Activated B cell treated with CpG ODN at 0.5 μM for 24 hours (primary cell): ENCODE measurements around the gene HACE1. TPM values are rescaled to one million over a fixed set of nuclear protein-coding genes. Genes with fewer than 3 reads are reported as not detected.

Experiments used
- ATAC-seq: fragments of 200-7000 bp; cut with Tn5 transposase; one replicate; pipeline ENCODE4 v1.10.0; 2021; ENCODE audit warnings: low read depth, mild to moderate bottlenecking, moderate library complexity
- CTCF ChIA-PET: fragments of 350-600 bp; sonication (Branson Sonifier 250); formaldehyde crosslinking; loops from one replicate; lab custom pipeline; 2021; ENCODE audit warnings: antibody characterized with exemption; lab: Charles Lee
- POLR2A ChIA-PET: fragments of 350-600 bp; sonication (Branson Sonifier 250); formaldehyde crosslinking; loops from one replicate; lab custom pipeline; 2021; ENCODE audit warnings: antibody characterized with exemption; lab: Charles Lee
- DNase-seq: peaks from one replicate; pipeline ENCODE4 v3.0.0; 2022
- H3K27ac Mint-ChIP-seq: one replicate; pipeline ENCODE4 v1.8.0; 2020; ENCODE audit warnings: mixed read lengths
- H3K27me3 Mint-ChIP-seq: one replicate; pipeline ENCODE4 v1.8.0; 2021; ENCODE audit warnings: mixed read lengths
- H3K36me3 Mint-ChIP-seq: one replicate; pipeline ENCODE4 v1.8.0; 2021; ENCODE audit warnings: low read depth, mixed read lengths
- H3K4me1 Mint-ChIP-seq: one replicate; pipeline ENCODE4 v1.8.0; 2021; ENCODE audit warnings: mixed read lengths
- H3K4me3 Mint-ChIP-seq: one replicate; pipeline ENCODE4 v1.8.0; 2020; ENCODE audit warnings: mild to moderate bottlenecking, mixed read lengths
- H3K9me3 Mint-ChIP-seq: one replicate; pipeline ENCODE4 v1.8.0; 2020; ENCODE audit warnings: mixed read lengths
- intact Hi-C: fragments of 100-400 bp; cut with micrococcal nuclease; formaldehyde crosslinking; loops from one replicate; pipeline ENCODE4 v1.15.1; 2024
- total RNA-seq: library from RNA; stranded (reverse); gene quantifications from 2 replicates; pipeline ENCODE4 v1.2.3, GENCODE V29; 2022
- TF ChIP-seq, protein P1 (sequence below): fragments of 200-600 bp; IDR thresholded peaks from one replicate; pipeline ENCODE4 v1.8.0; 2022; ENCODE audit warnings: antibody characterized with exemption, mild to moderate bottlenecking

HACE1 gene
- total RNA-seq, 1 donor from 2014 or later: 7.1 TPM

DNA sequence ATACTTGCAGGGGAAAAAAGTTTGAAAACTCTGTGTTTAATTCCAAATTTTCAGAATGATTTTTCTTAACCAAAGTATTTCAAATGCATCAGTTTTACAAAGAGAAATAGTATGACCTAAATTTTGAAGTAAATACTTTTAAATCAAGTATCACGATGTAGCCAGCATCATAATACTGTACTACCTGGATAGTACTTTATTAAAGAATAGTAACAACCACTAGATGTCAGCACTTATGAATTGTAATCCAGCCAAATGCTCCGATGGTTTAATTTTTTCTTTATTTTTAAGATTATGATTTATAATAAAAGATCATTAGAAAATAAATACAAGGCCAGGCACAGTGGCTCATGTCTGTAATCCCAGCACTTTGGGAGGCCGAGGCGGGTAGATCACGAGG, 37.2 kb upstream of the HACE1 start:
- POLR2A ChIA-PET: no interaction called here
- Mint-ChIP-seq H3K9me3 (peaks cover 3% of the 10 kb centered on the region), H3K4me1 (no peaks in the 10 kb centered on the region), H3K36me3 (no peaks in the 10 kb centered on the region), H3K27ac (no peak overlapping the region), H3K27me3 (peaks cover 4% of the 10 kb centered on the region), H3K4me3 (no peak overlapping the region)
- TF ChIP-seq, protein P1, sequence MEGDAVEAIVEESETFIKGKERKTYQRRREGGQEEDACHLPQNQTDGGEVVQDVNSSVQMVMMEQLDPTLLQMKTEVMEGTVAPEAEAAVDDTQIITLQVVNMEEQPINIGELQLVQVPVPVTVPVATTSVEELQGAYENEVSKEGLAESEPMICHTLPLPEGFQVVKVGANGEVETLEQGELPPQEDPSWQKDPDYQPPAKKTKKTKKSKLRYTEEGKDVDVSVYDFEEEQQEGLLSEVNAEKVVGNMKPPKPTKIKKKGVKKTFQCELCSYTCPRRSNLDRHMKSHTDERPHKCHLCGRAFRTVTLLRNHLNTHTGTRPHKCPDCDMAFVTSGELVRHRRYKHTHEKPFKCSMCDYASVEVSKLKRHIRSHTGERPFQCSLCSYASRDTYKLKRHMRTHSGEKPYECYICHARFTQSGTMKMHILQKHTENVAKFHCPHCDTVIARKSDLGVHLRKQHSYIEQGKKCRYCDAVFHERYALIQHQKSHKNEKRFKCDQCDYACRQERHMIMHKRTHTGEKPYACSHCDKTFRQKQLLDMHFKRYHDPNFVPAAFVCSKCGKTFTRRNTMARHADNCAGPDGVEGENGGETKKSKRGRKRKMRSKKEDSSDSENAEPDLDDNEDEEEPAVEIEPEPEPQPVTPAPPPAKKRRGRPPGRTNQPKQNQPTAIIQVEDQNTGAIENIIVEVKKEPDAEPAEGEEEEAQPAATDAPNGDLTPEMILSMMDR: no peak
- intact Hi-C loops: no loop called here
- CTCF ChIA-PET: no interaction called here
- DNase-seq (no peak), ATAC-seq (no peak)

DNA sequence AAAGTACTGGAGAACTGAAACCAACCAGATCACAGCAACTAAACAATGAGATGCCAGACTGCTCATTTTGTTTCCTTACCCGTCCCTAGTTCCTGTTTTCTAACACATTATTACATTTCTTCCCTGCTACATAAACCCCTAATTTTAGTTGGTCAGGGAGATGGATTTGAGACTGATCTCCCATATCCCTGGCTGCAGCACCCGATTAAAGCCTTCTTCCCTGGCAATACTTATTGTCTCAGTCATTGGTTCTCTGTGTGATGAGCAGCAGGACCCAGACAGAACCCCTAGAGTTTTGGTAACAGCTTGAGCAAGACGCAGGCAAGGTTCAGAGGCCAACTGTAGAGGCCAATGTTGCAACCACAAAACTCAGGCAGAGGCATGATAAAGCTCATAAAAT, 28.3 kb upstream of the HACE1 start:
- H3K36me3 Mint-ChIP-seq: no peaks in the 10 kb centered on the region
- no peak for ATAC-seq
- H3K27me3 Mint-ChIP-seq: peaks cover 6% of the 10 kb centered on the region
- TF ChIP-seq, protein P1: no peak
- intact Hi-C loops: no loop called here
- no peaks in the 10 kb centered on the region for H3K4me1 Mint-ChIP-seq
- CTCF ChIA-PET: no interaction called here
- POLR2A ChIA-PET: no interaction called here
- H3K4me3 Mint-ChIP-seq: no peak overlapping the region
- peaks cover 5% of the 10 kb centered on the region for H3K9me3 Mint-ChIP-seq
- H3K27ac Mint-ChIP-seq: no peak overlapping the region
- no peak for DNase-seq

DNA sequence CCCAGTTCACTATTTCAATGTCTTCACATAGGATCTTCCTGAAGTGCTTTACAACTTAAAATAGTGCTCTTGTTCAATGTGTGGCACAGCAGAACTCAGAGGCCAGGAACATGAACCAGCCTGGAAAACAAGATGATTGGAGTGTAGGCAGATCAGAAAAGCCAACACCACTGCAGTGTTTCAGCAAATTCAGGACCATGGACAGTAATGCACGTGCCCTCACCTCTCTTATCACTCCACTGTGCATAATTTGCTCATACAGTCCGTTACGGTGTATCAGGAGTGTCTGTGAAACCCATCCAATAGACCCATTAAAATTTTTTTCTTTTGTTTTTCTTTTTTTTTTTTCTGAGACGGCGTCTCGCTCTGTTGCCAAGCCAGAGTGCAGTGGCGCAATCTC, 27.6 kb upstream of the HACE1 start:
- peaks cover 5% of the 10 kb centered on the region for H3K9me3 Mint-ChIP-seq
- ATAC-seq (no peak), DNase-seq (no peak)
- no peaks in the 10 kb centered on the region for H3K36me3 Mint-ChIP-seq
- H3K4me1 Mint-ChIP-seq: no peaks in the 10 kb centered on the region
- no peak overlapping the region for H3K27ac Mint-ChIP-seq
- intact Hi-C loops: no loop called here
- peaks cover 6% of the 10 kb centered on the region for H3K27me3 Mint-ChIP-seq
- H3K4me3 Mint-ChIP-seq: no peak overlapping the region
- ChIA-PET POLR2A (no interaction called here), CTCF (no interaction called here)
- TF ChIP-seq, protein P1: no peak

DNA sequence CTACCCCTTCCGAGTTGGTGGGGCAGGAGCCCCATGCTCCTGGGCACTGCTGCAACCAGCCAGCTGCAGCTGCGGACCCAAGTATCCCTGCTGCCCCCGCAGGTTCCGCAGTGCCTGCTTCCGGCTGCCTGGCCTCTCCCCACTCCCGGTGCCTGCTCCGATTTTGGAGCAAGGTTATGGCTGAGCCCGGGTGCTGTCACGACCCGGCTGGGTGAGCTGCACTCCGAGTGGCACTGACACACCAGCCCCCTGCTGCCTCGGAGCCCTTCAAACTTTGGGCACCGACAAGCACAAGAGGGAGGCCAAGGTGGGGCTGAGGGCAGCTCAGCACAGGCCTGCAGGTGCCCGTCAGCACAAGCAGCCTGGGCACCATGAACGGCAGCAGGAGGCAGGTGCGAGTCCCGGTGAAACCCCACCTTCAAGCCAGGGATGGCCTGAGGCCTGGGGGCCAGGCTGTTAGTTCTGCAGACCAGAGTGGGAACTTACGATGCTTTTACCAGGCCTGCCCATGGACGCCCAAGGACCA, 25.9 kb upstream of the HACE1 start:
- H3K9me3 Mint-ChIP-seq: peaks cover 5% of the 10 kb centered on the region
- TF ChIP-seq, protein P1: no peak
- no peak for DNase-seq

DNA sequence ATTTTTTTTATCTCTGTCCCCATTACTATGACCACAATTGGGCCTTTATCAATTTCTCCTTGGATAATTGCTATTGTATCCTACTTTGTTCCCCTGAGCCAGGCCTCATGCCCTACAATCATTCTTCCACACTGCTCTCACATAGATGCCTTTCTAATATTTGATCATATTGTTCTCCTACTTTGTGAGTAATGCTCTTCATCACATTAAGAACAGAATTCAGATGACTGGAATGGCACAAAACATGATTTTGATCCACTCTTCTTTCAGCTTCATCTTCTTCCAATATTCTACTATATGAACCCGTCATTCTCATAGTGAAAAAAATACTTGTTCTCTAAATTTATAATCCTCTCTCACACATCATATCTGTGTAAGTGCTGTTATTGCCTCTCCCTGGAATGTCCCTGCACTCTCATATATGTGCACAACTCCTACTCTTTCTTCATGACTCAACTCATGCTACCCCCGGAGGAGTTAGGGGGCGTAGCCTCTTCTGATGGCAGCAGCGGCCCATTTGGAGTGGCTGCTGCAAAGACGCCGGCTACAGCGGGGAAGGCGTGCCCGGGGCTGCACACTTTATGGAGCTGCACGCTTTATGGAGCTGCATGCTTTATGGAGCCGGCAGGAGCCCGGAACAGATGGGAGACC, 25.3 kb upstream of the HACE1 start:
- H3K27ac Mint-ChIP-seq: no peak overlapping the region
- DNase-seq (no peak), ATAC-seq (no peak)
- CTCF ChIA-PET: no interaction called here
- H3K4me3 Mint-ChIP-seq: no peak overlapping the region
- H3K27me3 Mint-ChIP-seq: peaks cover 5% of the 10 kb centered on the region
- no peaks in the 10 kb centered on the region for H3K36me3 Mint-ChIP-seq
- no peaks in the 10 kb centered on the region for H3K4me1 Mint-ChIP-seq
- intact Hi-C loops: no loop called here
- POLR2A ChIA-PET: no interaction called here
- H3K9me3 Mint-ChIP-seq: peaks cover 5% of the 10 kb centered on the region
- TF ChIP-seq, protein P1: no peak

More for the DNA sequence above, 25.9 kb upstream of the HACE1 start:
- no peaks in the 10 kb centered on the region for H3K4me1 Mint-ChIP-seq
- no peaks in the 10 kb centered on the region for H3K36me3 Mint-ChIP-seq
- H3K27ac Mint-ChIP-seq: no peak overlapping the region
- peaks cover 5% of the 10 kb centered on the region for H3K27me3 Mint-ChIP-seq
- POLR2A ChIA-PET: no interaction called here
- intact Hi-C loops: no loop called here
- CTCF ChIA-PET: no interaction called here
- ATAC-seq: no peak
- H3K4me3 Mint-ChIP-seq: no peak overlapping the region
